Stimulated activated CD4-positive, alpha-beta T cell treated with anti-CD3 and anti-CD28 coated beads, TNF-alpha, amount 100 ng/mL, for 1 hour (primary cell): Measurements from ENCODE around the gene SENP3.
A peak's percentile ranks its signal among the peaks of the same experiment; 100 is the strongest.

Experiments
- DNase-seq, 3 donors: peaks; one replicate each; pipeline ENCODE4 v3.0.0-alpha.2; 2020; ENCODE audit warnings: low read depth in 3 of 3, low spot score in 1 of 3

The SENP3 gene

DNA sequence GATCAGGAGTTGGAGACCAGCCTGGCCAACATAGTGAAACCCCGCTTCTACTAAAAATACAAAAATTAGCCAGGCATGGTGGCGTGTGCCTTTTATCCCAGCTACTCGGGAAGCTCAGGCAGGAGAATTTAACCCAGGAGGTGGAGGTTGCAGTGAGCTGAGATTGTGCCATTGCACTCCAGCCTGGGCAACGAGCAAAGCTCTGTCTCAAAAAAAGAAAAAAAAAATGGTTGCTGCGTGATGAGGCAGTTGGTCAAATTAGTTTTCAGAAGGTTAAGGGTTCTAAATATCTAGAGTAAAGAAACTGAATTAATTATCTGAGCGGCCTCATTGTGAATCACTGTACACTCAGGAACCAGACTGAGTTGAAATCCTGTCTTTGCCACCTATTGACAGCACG lies 14.2 kb downstream of the SENP3 start:
- DNase-seq = no peak

DNA sequence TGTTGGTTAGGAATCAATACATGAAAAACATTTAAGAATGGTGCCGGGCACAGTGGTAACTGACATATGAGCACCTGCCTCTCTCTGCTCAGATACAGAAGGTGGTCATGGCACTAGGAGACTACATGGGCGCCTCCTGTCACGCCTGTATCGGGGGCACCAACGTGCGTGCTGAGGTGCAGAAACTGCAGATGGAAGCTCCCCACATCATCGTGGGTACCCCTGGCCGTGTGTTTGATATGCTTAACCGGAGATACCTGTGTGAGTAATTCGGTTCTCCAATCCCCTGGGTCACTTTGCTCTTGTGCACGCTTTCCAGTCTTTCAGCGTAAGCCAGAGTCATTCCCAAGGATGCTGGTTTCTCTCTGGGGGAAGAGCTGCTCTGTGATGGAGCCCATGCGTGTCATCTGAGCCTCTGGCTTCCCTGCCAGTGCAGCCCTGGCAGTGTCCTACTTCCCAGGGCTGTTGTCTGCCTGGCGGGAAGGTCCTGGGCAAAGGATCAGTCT lies 14.8 kb downstream of the SENP3 start:
- no peak for DNase-seq

DNA sequence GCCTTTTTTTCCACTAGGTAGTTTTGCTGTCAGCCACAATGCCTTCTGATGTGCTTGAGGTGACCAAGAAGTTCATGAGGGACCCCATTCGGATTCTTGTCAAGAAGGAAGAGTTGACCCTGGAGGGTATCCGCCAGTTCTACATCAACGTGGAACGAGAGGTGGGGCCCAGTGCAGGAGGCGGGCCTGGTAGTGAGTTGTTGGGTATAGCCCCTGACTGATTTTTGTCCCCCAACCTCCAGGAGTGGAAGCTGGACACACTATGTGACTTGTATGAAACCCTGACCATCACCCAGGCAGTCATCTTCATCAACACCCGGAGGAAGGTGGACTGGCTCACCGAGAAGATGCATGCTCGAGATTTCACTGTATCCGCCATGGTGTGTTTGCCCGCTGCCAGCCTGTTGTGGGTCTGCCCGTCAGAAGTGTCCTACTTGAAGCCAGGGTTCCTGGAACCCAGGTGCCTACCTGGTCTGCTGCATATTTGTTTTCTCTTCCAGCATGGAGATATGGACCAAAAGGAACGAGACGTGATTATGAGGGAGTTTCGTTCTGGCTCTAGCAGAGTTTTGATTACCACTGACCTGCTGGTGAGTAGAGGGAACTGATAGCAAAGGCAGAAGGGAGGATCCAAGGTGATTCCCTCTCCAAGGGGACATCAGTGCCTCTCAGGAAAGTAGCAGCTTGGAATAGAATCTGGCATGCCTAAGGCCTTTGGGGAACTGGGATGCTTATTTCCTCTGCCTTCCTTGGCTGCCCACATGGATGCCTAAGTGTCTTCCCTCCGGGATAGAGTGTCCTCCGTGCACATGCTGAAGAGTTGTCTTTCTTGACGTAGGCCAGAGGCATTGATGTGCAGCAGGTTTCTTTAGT lies 15.8 kb downstream of the SENP3 start:
- DNase-seq = no peak

DNA sequence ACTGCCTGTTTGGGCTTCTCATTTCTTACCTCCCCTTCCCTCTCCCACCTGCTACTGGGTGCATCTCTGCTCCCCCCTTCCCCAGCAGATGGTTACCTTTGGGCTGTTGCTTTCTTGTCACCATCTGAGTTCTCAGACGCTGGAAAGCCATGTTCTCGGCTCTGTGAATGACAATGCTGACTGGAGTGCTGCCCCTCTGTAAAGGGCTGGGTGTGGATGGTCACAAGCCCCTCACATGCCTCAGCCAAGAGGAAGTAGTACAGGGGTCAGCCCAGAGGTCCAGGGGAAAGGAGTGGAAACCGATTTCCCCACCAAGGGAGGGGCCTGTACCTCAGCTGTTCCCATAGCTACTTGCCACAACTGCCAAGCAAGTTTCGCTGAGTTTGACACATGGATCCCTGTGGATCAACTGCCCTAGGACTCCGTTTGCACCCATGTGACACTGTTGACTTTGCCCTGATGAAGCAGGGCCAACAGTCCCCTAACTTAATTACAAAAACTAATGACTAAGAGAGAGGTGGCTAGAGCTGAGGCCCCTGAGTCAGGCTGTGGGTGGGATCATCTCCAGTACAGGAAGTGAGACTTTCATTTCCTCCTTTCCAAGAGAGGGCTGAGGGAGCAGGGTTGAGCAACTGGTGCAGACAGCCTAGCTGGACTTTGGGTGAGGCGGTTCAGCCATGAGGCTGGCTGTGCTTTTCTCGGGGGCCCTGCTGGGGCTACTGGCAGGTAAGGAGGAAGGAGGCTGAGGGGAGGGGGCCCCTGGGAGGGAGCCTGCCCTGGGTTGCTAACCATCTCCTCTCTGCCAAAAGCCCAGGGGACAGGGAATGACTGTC lies 17.5 kb downstream of the SENP3 start, which contains the start of gene CD68:
TSS of gene CD68 (plus strand) at position 638 of the 833 bp plus-strand sequence. CDS start at position 678, 40 bp downstream.
- peak in 2 of 3 donors; percentile 36 to 58 for DNase-seq

DNA sequence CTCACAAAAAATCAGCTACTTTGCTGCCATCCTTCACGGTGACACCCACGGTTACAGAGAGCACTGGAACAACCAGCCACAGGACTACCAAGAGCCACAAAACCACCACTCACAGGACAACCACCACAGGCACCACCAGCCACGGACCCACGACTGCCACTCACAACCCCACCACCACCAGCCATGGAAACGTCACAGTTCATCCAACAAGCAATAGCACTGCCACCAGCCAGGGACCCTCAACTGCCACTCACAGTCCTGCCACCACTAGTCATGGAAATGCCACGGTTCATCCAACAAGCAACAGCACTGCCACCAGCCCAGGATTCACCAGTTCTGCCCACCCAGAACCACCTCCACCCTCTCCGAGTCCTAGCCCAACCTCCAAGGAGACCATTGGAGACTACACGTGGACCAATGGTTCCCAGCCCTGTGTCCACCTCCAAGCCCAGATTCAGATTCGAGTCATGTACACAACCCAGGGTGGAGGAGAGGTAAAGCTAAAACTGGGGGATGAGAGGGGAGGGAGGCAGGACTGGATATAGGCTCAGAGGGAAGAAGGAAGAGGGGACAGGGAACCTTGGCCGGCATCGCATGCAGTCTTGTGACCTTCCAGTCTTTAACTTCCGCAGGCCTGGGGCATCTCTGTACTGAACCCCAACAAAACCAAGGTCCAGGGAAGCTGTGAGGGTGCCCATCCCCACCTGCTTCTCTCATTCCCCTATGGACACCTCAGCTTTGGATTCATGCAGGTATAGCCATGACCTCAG lies 18.3 kb downstream of the SENP3 start:
- no peak for DNase-seq

DNA sequence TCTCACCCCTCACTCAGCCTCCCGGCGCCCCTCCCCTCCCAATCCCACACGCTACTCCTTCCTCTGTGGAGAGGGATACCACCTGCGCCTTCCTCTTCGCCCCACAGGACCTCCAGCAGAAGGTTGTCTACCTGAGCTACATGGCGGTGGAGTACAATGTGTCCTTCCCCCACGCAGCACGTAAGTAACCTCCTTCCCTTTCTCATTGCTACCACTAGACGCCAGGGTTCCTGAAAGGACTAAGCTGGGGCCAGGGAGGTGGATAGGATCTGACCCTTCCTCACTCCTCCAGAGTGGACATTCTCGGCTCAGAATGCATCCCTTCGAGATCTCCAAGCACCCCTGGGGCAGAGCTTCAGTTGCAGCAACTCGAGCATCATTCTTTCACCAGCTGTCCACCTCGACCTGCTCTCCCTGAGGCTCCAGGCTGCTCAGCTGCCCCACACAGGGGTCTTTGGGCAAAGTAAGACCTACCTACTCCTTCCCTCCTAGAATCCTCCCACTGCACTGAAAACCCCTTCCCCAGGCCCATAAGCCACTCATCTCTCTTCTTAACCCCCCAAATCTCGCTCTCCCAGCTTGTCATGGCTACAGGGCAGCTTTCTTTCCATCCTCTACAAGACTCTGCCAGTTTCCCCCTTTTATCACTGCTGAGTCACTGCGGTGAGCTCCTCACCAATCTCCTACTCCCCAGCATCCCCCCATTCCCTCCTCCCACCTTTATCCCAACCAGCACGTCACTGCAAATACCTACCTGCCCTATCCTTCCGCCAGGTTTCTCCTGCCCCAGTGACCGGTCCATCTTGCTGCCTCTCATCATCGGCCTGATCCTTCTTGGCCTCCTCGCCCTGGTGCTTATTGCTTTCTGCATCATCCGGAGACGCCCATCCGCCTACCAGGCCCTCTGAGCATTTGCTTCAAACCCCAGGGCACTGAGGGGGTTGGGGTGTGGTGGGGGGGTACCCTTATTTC lies 19.2 kb downstream of the SENP3 start:
- DNase-seq = no peak

DNA sequence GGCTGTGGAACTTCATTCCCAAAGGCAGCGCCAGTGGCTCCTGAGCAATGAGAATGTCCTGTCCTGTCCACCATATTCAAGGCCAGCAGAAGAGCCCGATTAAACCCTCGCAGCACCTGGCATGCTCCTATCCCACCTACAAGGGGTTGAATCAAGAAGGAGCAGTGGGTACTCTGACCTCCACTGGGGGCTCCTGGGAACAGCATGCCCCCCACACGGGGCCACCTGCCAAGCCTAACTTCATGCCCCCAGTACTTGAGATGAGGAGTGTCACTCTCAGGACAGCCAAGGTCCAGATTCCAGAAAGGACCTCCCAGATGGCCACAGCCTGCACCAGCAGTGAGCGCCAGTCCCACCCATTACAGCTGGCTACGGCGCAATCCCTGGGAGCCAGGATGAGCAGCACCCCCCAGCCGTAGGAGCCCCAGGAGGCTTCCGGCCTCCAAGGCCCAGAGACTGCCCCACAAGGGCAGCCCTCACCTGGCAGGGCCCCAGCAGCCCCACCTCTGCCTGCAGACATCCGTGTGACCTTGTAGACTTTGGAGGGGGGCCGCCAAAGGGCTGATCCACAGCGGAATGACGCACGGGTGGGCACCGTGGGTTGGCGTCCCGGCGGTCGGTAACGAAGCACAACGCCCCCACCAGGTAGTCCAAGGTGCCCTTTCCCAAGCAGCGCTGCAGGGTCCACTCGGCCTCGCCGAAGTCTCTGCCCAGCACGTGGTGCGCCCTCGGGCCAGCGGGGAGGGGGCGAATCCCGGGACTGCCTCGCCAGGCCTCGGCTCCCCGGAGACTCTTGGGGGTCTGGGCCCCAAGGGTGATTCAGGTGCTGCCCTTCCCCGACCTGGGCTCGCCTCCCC lies 20.9 kb downstream of the SENP3 start:
- DNase-seq = no peak

DNA sequence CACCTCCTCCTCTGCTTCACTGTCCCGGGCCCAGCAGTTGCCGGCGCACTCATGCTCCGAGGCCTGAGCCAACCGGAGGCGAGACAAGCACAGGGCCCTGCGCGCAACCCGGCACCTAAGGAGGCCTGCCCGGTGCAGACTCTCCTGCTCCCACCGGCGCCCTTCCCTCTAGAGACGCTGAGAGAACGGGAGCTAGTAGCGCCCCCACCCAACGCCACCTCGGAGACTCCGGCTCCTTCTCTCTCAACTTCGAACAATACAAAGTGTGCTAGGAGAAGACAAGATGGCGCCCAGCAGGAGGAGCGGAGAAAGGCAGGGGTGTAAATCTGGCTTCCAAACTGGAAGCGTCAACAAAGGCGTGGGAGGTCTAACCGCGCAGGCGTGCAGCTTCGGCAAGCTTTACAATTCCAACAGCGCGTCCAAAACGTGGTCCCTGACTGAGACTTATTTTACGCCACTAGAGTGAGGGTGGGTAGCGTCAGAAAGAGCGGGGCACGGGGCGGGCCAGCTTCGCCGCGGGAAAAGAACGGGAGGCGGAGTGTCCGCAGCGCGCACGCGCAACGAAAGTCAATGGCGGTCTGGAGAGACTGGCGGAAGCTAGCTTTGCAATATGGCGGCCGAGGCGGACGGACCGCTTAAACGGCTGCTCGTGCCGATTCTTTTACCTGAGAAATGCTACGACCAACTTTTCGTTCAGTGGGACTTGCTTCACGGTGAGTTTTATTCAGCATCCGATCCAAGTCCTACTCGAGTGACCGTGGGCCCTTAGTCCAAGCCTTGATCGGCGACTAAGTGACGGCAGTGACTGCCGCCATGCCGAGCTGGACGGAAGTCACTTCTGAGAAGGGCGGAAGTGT lies 21.8 kb downstream of the SENP3 start, which contains the start of gene MPDU1:
TSS of gene MPDU1 (plus strand) at position 600 of the 857 bp plus-strand sequence. CDS start at position 611, 11 bp downstream.
- DNase-seq = peak; percentile 83 to 91 (median 89)

DNA sequence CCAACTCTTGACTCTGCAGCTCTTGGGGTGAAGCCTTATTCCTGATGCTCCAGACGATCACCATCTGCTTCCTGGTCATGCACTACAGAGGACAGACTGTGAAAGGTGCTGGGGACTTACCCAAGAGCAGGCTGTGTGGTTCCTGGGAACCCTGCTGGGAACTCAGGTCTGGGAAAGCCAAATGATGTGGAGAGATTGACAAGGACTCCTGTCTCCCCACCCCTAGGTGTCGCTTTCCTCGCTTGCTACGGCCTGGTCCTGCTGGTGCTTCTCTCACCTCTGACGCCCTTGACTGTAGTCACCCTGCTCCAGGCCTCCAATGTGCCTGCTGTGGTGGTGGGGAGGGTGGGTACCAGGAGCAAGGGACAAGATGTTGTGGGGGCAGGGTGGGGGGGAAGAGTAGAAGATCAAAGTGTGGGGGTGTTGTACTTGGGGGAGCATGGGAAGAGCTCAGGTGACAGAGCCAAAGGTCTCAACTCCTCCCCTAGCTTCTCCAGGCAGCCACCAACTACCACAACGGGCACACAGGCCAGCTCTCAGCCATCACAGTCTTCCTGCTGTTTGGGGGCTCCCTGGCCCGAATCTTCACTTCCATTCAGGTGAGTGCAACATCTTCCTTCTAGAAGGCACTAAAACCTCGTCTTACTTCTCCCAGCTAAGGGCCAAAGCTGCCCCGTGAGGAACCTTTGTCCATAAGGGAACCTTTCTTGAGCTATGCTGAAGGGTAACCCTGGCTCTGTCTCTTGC lies 25.1 kb downstream of the SENP3 start:
- DNase-seq = no peak

DNA sequence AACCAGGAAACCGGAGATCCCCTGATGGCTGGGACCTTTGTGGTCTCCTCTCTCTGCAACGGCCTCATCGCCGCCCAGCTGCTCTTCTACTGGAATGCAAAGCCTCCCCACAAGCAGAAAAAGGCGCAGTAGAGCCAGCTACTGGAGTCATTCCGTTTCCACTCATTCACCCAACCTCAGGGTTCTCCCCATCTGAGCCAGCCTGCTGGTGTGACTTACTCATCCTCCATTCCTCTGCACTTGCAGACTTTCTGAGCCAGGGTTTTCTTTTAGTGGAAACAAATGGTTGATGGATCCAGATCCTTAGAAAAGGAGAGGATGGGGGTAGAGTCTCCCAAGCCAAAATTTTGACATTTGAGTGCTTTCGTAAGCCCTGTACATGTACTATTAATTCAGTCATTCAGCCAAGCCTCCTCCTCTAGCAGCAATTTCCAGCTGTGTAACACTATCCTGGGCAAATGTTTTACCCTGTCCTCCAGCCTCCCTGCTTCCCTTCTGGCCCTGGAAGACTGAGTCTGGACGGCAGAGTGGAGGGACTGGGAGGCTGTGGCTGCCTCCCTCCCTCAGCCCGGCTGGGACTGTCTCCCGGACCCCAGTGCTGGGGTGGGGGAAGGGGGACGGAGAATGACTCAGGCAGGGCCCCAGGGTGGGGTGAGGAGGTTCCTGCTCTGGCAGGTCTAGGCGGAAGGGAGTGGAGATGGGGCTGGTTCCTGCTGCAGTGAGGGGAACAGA lies 25.9 kb downstream of the SENP3 start:
- DNase-seq = no peak

DNA sequence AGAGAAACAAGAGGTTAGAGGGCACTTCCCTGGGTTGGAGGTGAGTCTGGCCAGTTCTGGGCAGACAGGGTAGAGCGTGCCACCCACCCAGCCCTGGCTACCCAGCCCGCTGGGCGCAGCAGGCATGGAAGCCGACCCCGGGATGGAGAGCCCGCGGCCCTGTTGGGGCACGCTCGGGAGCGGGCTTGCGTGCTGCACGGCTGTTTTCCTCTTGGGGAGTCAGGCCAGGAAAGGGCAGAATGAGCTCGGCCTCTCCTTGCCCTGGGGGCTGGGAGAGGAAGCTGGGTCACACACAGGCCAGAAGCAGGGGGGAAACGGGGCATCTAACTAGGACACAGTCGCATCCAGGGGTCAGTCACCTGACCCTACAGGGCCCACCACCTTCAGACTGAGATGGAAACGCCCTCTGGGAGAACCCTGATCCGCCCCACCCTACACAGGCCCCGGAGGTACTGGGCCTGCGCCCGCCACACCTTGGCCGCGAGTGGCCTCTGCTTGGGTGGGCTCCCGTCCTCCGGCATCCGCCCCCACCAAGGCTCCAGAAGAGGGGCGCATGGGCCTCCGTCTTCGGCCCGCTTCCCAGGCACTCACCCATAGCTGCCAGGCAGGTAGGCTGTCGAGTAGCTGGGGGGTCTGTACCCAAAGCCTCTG lies 27.0 kb downstream of the SENP3 start:
- DNase-seq = no peak

DNA sequence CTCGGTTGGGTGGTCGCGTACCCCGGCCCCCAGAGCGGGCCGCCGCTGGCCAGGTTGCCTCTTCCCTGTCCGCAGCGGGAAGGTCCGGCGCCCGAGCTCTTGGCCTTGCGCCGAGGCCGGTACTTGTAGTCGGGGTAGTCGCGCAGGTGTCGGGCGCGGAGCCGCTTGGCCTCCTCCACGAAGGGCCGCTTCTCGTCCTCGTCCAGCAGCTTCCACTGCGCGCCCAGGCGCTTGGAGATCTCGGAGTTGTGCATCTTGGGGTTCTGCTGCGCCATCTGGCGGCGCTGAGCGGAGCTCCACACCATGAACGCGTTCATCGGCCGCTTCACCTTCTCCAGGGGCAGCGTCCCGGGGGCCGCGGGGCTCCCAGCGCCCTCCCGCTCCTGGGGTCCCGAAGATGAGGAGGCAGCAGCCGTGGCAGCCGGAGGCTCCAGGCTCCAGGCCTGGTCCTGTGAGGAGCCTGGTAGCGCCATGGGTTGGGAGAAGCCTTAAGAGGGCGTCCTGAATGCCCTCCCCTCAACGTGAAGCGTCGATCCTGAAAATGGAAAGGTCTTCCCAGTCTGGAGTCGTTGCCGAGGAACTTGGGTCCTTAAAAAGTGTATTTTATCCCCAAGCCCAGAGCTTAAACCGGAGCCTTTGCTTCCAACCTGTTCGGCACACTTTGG lies 27.6 kb downstream of the SENP3 start:
- peak in 2 of 3 donors; percentile 51 to 53 for DNase-seq

DNA sequence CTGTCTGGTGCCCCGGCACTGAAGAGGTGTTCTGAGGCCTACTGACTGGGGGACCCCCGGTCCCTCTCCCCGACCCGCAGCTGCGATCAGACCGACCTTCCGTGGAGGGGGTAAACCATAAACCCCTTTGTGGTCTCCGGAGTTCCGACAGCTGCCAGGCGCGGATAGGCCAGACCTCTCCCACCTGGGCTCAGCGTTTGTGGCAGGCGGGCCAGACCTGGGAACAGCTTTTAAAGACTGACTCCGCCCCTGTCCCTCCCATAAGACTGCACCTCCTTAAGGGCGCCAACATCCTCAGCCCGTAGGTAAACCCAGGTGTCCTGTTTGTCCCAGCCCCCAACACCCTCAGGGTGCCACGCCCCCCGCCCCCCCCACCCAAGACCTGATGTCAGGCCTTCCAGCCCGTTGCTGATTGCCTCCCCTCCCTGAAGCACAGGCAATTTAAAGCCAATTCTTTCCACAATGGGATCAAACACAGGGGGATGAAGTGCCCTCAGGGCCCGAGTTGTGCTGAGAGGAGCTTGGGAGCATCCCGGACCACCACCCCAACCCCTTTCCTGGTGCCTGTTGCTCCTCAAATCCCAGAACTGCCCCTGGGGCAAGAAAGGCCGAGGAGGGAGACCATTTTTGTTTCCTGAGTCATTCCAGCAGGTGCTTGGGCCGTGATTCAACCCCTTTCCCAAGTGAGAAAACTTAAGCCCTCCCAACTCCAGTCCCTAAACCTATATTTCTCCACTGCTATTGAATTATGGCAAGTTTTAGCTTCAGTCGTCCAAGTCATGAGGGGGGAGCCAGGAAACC lies 28.4 kb downstream of the SENP3 start, which contains the start of gene SOX15:
TSS of gene SOX15 (minus strand) at position 204 of the 801 bp plus-strand sequence. CDS start 418 bp downstream, outside the sequence.
- no peak for DNase-seq

DNA sequence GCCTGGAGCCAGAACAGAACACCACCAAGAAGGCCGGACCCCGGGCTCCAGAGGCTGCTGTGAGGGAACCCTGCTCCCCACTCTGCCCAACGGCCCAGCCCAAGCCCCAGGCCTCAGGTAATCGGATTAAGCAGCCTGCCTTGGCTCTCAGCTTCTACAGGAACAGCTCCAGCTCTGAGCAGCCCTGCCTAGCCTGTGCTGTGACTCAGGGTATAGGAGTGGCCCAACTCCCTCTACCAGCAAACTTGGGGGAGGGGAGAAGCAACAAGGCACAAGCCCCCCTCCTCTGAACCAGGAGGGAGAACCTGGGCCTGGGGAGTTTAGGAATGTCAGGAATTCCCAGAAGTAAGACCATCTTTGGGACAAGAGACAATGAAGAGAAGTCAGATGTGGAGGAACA lies 29.0 kb downstream of the SENP3 start:
- no peak for DNase-seq
